Measurements from ENCODE around the gene NOTCH3.
A peak's percentile ranks its signal among the peaks of the same experiment; 100 is the strongest.

NOTCH3 gene

DNA sequence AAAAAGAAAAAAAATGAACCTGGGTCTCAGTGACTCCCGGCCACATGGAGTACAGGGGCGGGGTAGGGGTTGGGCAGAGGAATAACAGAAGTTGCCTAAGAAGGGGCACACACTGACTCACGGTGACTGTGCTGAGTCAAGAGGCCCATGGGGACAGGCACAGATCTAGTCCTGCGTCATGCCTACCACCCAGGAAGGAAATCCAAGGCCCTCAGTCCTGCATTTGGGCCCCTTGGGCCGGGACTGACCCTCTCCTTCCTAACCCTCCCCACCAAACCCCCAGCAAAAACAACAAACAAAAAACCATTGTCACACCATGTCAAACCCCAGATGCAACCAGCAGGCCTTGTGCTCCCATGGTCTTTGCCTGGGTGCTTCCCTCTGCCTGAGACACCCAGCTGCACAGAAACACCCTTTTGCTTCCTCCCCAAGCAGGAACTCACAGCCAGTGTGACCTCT, 9.6 kb upstream of the NOTCH3 start:
- H3K9ac ChIP-seq (ENCODE audit: low read depth, low read length), result no peak overlapping the region
- no peak overlapping the region for H3K4me2 ChIP-seq (ENCODE audit: insufficient read depth, low read length)
- DNase-seq (no peak), ATAC-seq (ENCODE audit: insufficient read depth, low read depth) (0 out of 3 replicates have a peak, but pooled peaks have one; percentile 35)
- H3K27ac ChIP-seq (ENCODE audit: low read length), result no peak overlapping the region
- no peaks in the 10 kb centered on the region for H3K9me3 ChIP-seq (ENCODE audit: insufficient read depth, low read length, severe bottlenecking)
- H4K20me1 ChIP-seq (ENCODE audit: insufficient read depth, low read length), result no peaks in the 10 kb centered on the region; the same call in 1 of the 2 replicates
- H3K79me2 ChIP-seq (ENCODE audit: insufficient read depth, low read length), result no peaks in the 10 kb centered on the region
- H3K36me3 ChIP-seq (ENCODE audit: insufficient read depth, low read length), result no peaks in the 10 kb centered on the region
- H3K4me3 ChIP-seq (ENCODE audit: low read depth in 1 of 2, low read length in 2 of 2), result no peak overlapping the region
- no peaks in the 10 kb centered on the region for H3K27me3 ChIP-seq (ENCODE audit: insufficient read depth, low read length, poor library complexity)
- TF ChIP-seq EZH2 (IDR thresholded peaks at IDR 0.05; ENCODE audit: borderline replicate concordance, low read depth, low read length, severe bottlenecking), result no peak
- TF ChIP-seq, protein P1, sequence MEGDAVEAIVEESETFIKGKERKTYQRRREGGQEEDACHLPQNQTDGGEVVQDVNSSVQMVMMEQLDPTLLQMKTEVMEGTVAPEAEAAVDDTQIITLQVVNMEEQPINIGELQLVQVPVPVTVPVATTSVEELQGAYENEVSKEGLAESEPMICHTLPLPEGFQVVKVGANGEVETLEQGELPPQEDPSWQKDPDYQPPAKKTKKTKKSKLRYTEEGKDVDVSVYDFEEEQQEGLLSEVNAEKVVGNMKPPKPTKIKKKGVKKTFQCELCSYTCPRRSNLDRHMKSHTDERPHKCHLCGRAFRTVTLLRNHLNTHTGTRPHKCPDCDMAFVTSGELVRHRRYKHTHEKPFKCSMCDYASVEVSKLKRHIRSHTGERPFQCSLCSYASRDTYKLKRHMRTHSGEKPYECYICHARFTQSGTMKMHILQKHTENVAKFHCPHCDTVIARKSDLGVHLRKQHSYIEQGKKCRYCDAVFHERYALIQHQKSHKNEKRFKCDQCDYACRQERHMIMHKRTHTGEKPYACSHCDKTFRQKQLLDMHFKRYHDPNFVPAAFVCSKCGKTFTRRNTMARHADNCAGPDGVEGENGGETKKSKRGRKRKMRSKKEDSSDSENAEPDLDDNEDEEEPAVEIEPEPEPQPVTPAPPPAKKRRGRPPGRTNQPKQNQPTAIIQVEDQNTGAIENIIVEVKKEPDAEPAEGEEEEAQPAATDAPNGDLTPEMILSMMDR (IDR thresholded peaks at IDR 0.05; ENCODE audit: borderline replicate concordance, extremely low read depth, low read length, poor library complexity, severe bottlenecking), result no peak
- no peak overlapping the region for H2AFZ ChIP-seq (ENCODE audit: low read depth, low read length)
- no peaks in the 10 kb centered on the region for H3K4me1 ChIP-seq (ENCODE audit: insufficient read depth, low read length)

DNA sequence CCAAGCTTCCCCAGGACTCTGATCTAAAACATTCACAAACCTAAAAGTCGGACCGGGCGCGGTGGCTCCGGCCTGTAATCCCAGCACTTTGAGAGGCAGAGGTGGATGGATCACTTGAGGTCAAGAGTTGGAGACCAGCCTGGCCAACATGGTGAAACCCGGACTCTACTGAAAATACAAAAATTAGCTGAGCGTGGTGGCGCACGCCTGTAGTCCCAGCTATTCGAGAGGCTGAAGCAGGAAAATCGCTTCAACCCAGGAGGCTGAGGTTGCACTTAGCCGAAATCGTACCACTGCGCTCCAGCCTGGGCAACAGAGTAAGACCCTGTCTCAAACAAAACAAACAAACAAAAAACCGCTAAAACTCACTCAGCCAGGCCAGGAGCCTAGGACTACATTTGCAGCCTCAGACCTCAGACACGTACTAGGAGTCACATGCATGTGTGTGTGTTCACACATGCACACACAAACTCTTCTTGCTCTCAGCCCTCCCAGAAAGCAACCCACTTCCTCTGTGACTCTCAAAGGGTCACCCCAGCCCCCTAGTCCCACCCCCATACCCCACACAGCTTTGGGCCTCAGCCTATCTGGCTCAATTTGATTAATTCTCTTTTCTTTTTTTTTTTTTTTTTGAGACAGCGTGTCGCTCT, 704 bp upstream of the NOTCH3 start:
- Histone ChIP-seq H4K20me1 (ENCODE audit: insufficient read depth, low read length) (peaks cover 20% of the 10 kb centered on the region), H3K4me2 (ENCODE audit: insufficient read depth, low read length) (peak overlapping the region; percentile 85), H3K79me2 (ENCODE audit: insufficient read depth, low read length) (peaks cover 27% of the 10 kb centered on the region), H3K9ac (ENCODE audit: low read depth, low read length) (peak overlapping the region; percentile 93; the same call in 1 of the 2 replicates), H3K27me3 (ENCODE audit: insufficient read depth, low read length, poor library complexity) (no peaks in the 10 kb centered on the region), H2AFZ (ENCODE audit: low read depth, low read length) (no peak overlapping the region), H3K4me3 (ENCODE audit: low read depth in 1 of 2, low read length in 2 of 2) (peak overlapping the region in 1 of 2 experiments; percentile 90; a peak in 2 of 4 replicates), H3K4me1 (ENCODE audit: insufficient read depth, low read length) (peaks cover 44% of the 10 kb centered on the region), H3K27ac (ENCODE audit: low read length) (peak overlapping the region; percentile 5), H3K9me3 (ENCODE audit: insufficient read depth, low read length, severe bottlenecking) (no peaks in the 10 kb centered on the region), H3K36me3 (ENCODE audit: insufficient read depth, low read length) (peaks cover 20% of the 10 kb centered on the region)
- ATAC-seq (ENCODE audit: insufficient read depth, low read depth) (no peak), DNase-seq (peak; percentile 57)
- TF ChIP-seq, protein P1 (IDR thresholded peaks at IDR 0.05; ENCODE audit: borderline replicate concordance, extremely low read depth, low read length, poor library complexity, severe bottlenecking), result no peak
- TF ChIP-seq EZH2 (IDR thresholded peaks at IDR 0.05; ENCODE audit: borderline replicate concordance, low read depth, low read length, severe bottlenecking), result no peak

DNA sequence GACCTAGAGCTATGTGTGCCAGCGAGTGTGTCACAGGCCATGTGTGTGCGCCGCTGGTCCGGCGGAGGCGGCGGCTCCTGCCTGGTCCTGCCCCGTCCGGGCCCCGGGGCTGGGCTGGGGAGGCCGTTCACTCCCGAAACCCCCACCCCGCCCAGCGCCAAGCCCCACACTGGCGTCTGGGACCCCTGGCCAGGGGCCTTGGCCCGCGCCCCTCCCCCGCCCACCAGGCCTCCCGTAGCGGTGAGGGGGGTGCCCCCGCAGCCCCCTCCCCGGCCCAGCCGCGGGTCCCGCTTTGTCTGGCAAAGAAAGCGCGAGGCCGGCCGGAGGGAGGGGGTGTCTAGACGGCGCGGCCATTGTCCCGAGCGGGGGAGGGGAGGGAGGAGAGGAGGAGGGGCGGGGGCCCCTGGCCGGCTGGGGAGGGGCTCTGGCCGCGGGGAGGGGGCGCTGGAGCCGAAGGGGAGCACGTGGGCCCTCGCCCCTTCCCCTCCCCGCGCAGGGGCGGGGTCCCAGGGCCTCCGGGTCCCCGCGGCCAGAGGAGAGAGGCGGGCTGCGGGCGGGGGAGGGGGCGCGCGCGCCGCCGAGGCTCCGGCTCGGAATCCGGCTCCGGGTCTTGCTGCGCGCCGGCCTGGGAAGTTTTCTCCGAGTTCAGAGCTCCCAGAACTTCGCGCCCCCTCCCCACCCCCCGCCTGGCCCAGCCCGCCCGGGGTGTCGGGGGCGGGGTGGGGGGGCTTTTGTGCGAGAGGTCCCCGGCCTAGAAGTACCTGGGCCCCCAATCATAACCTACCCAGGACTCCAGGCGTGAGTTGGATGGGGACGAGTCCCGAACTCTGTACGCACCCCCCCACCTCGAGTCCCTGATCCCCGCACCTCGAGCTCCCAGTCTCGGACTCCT, 888 bp downstream of the NOTCH3 start:
- Histone ChIP-seq H3K36me3 (ENCODE audit: insufficient read depth, low read length) (peaks cover 30% of the 10 kb centered on the region), H3K4me2 (ENCODE audit: insufficient read depth, low read length) (peak overlapping the region; percentile 85), H3K4me3 (ENCODE audit: low read depth in 1 of 2, low read length in 2 of 2) (peak overlapping the region; percentile 90 to 94; a peak in 3 of 4 replicates), H3K4me1 (ENCODE audit: insufficient read depth, low read length) (peaks cover 51% of the 10 kb centered on the region), H3K27me3 (ENCODE audit: insufficient read depth, low read length, poor library complexity) (no peaks in the 10 kb centered on the region), H4K20me1 (ENCODE audit: insufficient read depth, low read length) (peaks cover 30% of the 10 kb centered on the region), H3K27ac (ENCODE audit: low read length) (peak overlapping the region; percentile 91), H3K79me2 (ENCODE audit: insufficient read depth, low read length) (peaks cover 42% of the 10 kb centered on the region), H3K9me3 (ENCODE audit: insufficient read depth, low read length, severe bottlenecking) (no peaks in the 10 kb centered on the region), H3K9ac (ENCODE audit: low read depth, low read length) (peak overlapping the region; percentile 93), H2AFZ (ENCODE audit: low read depth, low read length) (peak overlapping the region; percentile 54)
- ATAC-seq (ENCODE audit: insufficient read depth, low read depth) (peak; percentile 2; the same call in 1 of the 3 replicates), DNase-seq (peak; percentile 79)
- TF ChIP-seq, protein P1 (IDR thresholded peaks at IDR 0.05; ENCODE audit: borderline replicate concordance, extremely low read depth, low read length, poor library complexity, severe bottlenecking), result no peak
- no peak for TF ChIP-seq EZH2 (IDR thresholded peaks at IDR 0.05; ENCODE audit: borderline replicate concordance, low read depth, low read length, severe bottlenecking)
